ENCODE measurements around the gene PIP4K2C.

- no peak for TF ChIP-seq CTCF (IDR thresholded peaks at IDR 0.05)
- TF ChIP-seq POLR2A (IDR thresholded peaks at IDR 0.05): no peak
These were observed 37.4 kb upstream of the PIP4K2C start for GRCh38 chr12:57553343-57554202.

Data from right lobe of liver (tissue), 4 donors.